ENCODE data around the gene BDKRB2.

Gene BDKRB2

GRCh38 chr14:96261772-96262655 lies 57.4 kb downstream of the BDKRB2 start (continued):
- TF ChIP-seq, protein P1, sequence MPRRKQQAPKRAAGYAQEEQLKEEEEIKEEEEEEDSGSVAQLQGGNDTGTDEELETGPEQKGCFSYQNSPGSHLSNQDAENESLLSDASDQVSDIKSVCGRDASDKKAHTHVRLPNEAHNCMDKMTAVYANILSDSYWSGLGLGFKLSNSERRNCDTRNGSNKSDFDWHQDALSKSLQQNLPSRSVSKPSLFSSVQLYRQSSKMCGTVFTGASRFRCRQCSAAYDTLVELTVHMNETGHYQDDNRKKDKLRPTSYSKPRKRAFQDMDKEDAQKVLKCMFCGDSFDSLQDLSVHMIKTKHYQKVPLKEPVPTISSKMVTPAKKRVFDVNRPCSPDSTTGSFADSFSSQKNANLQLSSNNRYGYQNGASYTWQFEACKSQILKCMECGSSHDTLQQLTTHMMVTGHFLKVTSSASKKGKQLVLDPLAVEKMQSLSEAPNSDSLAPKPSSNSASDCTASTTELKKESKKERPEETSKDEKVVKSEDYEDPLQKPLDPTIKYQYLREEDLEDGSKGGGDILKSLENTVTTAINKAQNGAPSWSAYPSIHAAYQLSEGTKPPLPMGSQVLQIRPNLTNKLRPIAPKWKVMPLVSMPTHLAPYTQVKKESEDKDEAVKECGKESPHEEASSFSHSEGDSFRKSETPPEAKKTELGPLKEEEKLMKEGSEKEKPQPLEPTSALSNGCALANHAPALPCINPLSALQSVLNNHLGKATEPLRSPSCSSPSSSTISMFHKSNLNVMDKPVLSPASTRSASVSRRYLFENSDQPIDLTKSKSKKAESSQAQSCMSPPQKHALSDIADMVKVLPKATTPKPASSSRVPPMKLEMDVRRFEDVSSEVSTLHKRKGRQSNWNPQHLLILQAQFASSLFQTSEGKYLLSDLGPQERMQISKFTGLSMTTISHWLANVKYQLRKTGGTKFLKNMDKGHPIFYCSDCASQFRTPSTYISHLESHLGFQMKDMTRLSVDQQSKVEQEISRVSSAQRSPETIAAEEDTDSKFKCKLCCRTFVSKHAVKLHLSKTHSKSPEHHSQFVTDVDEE (CRISPR knock-in tag; IDR thresholded peaks at IDR 0.05): no peak

GRCh38 chr14:96263347-96264199 lies 58.9 kb downstream of the BDKRB2 start:
- TF ChIP-seq OSR1 (CRISPR knock-in tag; IDR thresholded peaks at IDR 0.05) (no peak), ZC3H10 (CRISPR knock-in tag; IDR thresholded peaks at IDR 0.05) (no peak), SNAI2 (CRISPR knock-in tag; IDR thresholded peaks at IDR 0.05) (no peak), ZNF8 (CRISPR knock-in tag; IDR thresholded peaks at IDR 0.05) (no peak), CREB5 (CRISPR knock-in tag; IDR thresholded peaks at IDR 0.05; ENCODE audit: low read depth) (no peak), ZNF70 (CRISPR knock-in tag; IDR thresholded peaks at IDR 0.05) (no peak)
- TF ChIP-seq, protein P2, sequence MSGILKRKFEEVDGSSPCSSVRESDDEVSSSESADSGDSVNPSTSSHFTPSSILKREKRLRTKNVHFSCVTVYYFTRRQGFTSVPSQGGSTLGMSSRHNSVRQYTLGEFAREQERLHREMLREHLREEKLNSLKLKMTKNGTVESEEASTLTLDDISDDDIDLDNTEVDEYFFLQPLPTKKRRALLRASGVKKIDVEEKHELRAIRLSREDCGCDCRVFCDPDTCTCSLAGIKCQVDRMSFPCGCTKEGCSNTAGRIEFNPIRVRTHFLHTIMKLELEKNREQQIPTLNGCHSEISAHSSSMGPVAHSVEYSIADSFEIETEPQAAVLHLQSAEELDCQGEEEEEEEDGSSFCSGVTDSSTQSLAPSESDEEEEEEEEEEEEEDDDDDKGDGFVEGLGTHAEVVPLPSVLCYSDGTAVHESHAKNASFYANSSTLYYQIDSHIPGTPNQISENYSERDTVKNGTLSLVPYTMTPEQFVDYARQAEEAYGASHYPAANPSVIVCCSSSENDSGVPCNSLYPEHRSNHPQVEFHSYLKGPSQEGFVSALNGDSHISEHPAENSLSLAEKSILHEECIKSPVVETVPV (CRISPR knock-in tag; IDR thresholded peaks at IDR 0.05): no peak
- no peak for ATAC-seq

- no peak for ATAC-seq
- TF ChIP-seq ZFP30 (CRISPR knock-in tag; IDR thresholded peaks at IDR 0.05) (no peak), BACH2 (CRISPR knock-in tag; IDR thresholded peaks at IDR 0.05; ENCODE audit: borderline replicate concordance) (no peak), SNAI2 (CRISPR knock-in tag; IDR thresholded peaks at IDR 0.05) (no peak)
Measured at GRCh38 chr14:96264200-96264553, 59.5 kb downstream of the BDKRB2 start.

DNA sequence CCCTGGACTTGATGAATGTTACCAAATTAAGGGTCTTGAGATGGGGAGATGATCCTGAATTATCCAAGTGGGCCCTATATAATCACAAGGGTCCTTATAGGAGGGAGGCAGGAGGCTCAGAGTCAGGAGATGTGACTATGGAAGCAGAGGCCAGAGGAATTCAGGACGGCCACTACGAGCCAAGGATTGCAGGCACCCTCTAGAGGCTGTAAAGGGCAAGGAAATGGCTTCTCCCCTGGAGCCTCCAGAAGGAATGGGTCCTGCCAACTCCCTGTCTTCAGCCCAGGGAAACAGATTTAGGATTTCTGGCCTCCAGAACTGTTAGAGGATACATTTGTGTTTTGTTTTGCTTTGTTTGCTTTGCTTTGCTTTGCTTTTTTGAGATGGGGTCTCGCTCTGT lies 60.2 kb downstream of the BDKRB2 start:
- TF ChIP-seq CSDC2 (CRISPR knock-in tag; IDR thresholded peaks at IDR 0.05): no peak
- no peak for TF ChIP-seq SNAI2 (CRISPR knock-in tag; IDR thresholded peaks at IDR 0.05)
- TF ChIP-seq ZFP3 (CRISPR knock-in tag; IDR thresholded peaks at IDR 0.05): no peak
- TF ChIP-seq GLIS3 (CRISPR knock-in tag; IDR thresholded peaks at IDR 0.05): no peak
- TF ChIP-seq BACH2 (CRISPR knock-in tag; IDR thresholded peaks at IDR 0.05; ENCODE audit: borderline replicate concordance): no peak
- TF ChIP-seq RARB (CRISPR knock-in tag; IDR thresholded peaks at IDR 0.05): no peak
- TF ChIP-seq, protein P2 (CRISPR knock-in tag; IDR thresholded peaks at IDR 0.05): no peak
- TF ChIP-seq ZFP30 (CRISPR knock-in tag; IDR thresholded peaks at IDR 0.05): no peak
- ATAC-seq: 0 out of 3 replicates have a peak, but pooled peaks have one; percentile 7

- TF ChIP-seq PPARA (CRISPR knock-in tag; IDR thresholded peaks at IDR 0.05; ENCODE audit: borderline replicate concordance): no peak
- ATAC-seq: no peak
Measured at GRCh38 chr14:96265383-96266095, 60.9 kb downstream of the BDKRB2 start.

All from SK-N-SH treated with all-trans-retinoic acid at 6 μM for 48 hours (cell line).